PC-9 (cell line): ENCODE measurements around the gene CD8B2.

ENCODE experiments used
- EZH2 ChIP-seq: fragments of 200-600 bp; sonication (generic); IDR thresholded peaks from 2 replicates; pipeline ENCODE4 v1.8.0; 2017; ENCODE audit warnings: antibody characterized with exemption, low read depth
- TF ChIP-seq, protein P1 (sequence below): fragments of 200-600 bp; sonication (generic); conservative IDR thresholded peaks from 2 replicates; pipeline ENCODE4 v1.6.1; 2017; ENCODE audit warnings: mixed run types, antibody characterized with exemption, mild to moderate bottlenecking, moderate library complexity

- TF ChIP-seq, protein P1, sequence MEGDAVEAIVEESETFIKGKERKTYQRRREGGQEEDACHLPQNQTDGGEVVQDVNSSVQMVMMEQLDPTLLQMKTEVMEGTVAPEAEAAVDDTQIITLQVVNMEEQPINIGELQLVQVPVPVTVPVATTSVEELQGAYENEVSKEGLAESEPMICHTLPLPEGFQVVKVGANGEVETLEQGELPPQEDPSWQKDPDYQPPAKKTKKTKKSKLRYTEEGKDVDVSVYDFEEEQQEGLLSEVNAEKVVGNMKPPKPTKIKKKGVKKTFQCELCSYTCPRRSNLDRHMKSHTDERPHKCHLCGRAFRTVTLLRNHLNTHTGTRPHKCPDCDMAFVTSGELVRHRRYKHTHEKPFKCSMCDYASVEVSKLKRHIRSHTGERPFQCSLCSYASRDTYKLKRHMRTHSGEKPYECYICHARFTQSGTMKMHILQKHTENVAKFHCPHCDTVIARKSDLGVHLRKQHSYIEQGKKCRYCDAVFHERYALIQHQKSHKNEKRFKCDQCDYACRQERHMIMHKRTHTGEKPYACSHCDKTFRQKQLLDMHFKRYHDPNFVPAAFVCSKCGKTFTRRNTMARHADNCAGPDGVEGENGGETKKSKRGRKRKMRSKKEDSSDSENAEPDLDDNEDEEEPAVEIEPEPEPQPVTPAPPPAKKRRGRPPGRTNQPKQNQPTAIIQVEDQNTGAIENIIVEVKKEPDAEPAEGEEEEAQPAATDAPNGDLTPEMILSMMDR, result no peak
- TF ChIP-seq EZH2, result no peak
These were observed 53.7 kb downstream of the CD8B2 start for GRCh38 chr2:106540886-106541285.
